ENCODE measurements around the gene PIEZO1. TPM values are rescaled to one million over a fixed set of nuclear protein-coding genes. Genes with fewer than 3 reads are reported as not detected.

PIEZO1 gene
- total and polyA plus RNA-seq, 2 donors from 2014 or later = 103 to 124 TPM

DNA sequence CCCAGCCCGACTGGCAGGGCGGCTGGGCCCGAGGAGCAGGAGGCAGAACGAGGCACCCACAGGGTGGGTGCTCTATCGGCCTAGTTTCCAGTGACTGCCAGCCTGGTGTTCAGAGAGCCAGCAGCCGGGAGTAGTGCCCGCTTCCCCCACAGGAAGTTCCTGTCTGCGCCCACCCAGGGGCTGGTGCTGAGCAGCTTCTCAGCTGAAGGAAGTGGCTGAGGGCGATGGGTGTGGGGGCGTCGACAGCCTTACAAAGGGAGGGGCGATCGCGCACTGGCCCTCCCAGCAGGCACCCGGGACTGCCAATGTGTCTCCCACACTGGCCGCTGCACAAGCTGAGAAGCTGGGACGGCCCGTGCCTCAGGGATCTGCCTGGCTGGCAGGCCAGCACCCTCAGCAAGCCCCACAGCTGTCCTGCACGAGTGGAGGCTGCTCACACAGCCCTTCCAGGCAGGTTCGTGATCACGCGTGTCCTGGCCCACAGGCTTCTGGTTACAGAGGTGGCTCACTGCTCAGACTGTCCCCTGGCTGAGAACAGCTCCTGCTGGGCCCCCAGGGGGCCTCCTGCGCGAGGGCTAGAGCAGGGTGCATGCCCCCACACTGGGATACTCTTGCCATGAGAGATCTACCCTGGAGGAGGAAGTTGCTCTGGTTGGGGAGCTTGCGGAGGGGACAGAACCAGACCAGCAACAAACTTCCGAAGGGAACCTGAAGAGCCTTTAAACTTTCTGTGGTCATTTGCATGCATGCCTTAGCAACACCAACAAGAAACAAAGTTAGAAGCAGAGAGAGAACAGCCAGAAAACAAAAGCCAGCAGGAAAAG is 81.3 kb downstream of the PIEZO1 start:
- intact Hi-C loops (cut with DNase I) = no loop called here
- Histone ChIP-seq H3K36me3 (ENCODE audit: control insufficient read depth in 2 of 3, insufficient read depth in 3 of 3, low read length in 3 of 3) (peaks cover 0 to 4% (median 3%) of the 10 kb centered on the region in 3 donors), H3K9ac (ENCODE audit: low read length in 3 of 3) (no peak overlapping the region), H3K4me3 (ENCODE audit: low read length in 3 of 3) (peak overlapping the region in 1 of 3 donors; percentile 13), H3K9me3 (ENCODE audit: control insufficient read depth in 2 of 3, insufficient read depth in 1 of 3, low read length in 3 of 3) (no peaks in the 10 kb centered on the region), H3K27ac (ENCODE audit: low read depth in 2 of 2, low read length in 2 of 2) (peak overlapping the region; percentile 22 to 59), H3K4me1 (ENCODE audit: control insufficient read depth in 2 of 3, insufficient read depth in 2 of 3, low read depth in 1 of 3, low read length in 3 of 3) (peaks cover 0 to 40% (median 7%) of the 10 kb centered on the region in 3 donors), H3K27me3 (ENCODE audit: control insufficient read depth, insufficient read depth, low read length) (no peaks in the 10 kb centered on the region)
- TF ChIP-seq, protein P1, sequence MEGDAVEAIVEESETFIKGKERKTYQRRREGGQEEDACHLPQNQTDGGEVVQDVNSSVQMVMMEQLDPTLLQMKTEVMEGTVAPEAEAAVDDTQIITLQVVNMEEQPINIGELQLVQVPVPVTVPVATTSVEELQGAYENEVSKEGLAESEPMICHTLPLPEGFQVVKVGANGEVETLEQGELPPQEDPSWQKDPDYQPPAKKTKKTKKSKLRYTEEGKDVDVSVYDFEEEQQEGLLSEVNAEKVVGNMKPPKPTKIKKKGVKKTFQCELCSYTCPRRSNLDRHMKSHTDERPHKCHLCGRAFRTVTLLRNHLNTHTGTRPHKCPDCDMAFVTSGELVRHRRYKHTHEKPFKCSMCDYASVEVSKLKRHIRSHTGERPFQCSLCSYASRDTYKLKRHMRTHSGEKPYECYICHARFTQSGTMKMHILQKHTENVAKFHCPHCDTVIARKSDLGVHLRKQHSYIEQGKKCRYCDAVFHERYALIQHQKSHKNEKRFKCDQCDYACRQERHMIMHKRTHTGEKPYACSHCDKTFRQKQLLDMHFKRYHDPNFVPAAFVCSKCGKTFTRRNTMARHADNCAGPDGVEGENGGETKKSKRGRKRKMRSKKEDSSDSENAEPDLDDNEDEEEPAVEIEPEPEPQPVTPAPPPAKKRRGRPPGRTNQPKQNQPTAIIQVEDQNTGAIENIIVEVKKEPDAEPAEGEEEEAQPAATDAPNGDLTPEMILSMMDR (IDR thresholded peaks at IDR 0.05; ENCODE audit: borderline replicate concordance, extremely low read depth, insufficient read depth) = no peak
- FAIRE-seq (no peak), DNase-seq (no peak)

DNA sequence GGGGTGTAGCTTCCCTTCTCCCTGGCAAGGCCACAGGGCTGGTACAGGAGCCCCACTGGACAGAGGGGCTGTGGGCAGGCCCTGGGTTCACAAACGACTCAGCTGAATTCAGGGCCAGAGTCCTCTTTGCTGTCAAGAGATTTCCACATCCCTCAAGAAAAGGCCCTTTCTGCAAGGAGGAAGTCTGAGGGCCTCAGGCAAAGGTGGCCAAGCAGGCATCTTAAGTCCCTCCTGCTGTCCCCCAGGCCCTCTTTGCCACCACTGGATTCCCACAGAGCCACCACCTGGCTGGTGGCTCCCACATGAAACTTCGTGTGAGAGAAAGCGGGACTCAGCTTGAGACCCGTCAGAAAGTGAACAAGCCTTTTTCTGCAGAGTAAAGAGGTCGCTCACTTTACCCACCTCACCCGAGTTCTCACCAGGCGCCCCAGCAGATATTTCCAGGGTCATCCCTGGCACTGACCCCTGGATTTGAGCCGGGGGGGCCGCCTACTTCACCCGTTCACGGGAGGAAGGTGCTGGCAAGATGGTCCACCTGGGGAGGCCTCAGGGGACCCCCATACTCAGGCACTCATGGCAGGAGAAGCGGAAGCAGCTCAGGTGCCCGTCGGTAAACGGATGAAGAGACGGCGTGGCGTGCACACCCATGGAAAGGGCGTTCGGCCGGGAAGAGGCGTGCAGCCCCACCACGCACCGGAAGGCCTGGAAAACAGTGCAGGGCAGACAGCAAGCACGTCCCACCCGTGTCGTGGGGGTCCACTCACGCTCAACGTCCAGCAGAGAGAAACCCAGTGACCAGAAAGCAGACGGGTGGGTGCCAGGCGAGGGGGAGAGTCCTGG is 82.4 kb downstream of the PIEZO1 start:
- Histone ChIP-seq H3K27ac (ENCODE audit: low read depth in 2 of 2, low read length in 2 of 2) (peak overlapping the region in 1 of 2 donors; percentile 59), H3K36me3 (ENCODE audit: control insufficient read depth in 2 of 3, insufficient read depth in 3 of 3, low read length in 3 of 3) (peaks cover 0 to 4% (median 3%) of the 10 kb centered on the region in 3 donors), H3K9me3 (ENCODE audit: control insufficient read depth in 2 of 3, insufficient read depth in 1 of 3, low read length in 3 of 3) (no peaks in the 10 kb centered on the region), H3K4me3 (ENCODE audit: low read length in 3 of 3) (peak overlapping the region in 1 of 3 donors; percentile 13), H3K9ac (ENCODE audit: low read length in 3 of 3) (no peak overlapping the region), H3K27me3 (ENCODE audit: control insufficient read depth, insufficient read depth, low read length) (no peaks in the 10 kb centered on the region), H3K4me1 (ENCODE audit: control insufficient read depth in 2 of 3, insufficient read depth in 2 of 3, low read depth in 1 of 3, low read length in 3 of 3) (peaks cover 0 to 40% (median 7%) of the 10 kb centered on the region in 3 donors)
- intact Hi-C loops (cut with DNase I) = no loop called here
- FAIRE-seq = no peak
- TF ChIP-seq, protein P1 (IDR thresholded peaks at IDR 0.05; ENCODE audit: borderline replicate concordance, extremely low read depth, insufficient read depth) = no peak
- DNase-seq = no peak

DNA sequence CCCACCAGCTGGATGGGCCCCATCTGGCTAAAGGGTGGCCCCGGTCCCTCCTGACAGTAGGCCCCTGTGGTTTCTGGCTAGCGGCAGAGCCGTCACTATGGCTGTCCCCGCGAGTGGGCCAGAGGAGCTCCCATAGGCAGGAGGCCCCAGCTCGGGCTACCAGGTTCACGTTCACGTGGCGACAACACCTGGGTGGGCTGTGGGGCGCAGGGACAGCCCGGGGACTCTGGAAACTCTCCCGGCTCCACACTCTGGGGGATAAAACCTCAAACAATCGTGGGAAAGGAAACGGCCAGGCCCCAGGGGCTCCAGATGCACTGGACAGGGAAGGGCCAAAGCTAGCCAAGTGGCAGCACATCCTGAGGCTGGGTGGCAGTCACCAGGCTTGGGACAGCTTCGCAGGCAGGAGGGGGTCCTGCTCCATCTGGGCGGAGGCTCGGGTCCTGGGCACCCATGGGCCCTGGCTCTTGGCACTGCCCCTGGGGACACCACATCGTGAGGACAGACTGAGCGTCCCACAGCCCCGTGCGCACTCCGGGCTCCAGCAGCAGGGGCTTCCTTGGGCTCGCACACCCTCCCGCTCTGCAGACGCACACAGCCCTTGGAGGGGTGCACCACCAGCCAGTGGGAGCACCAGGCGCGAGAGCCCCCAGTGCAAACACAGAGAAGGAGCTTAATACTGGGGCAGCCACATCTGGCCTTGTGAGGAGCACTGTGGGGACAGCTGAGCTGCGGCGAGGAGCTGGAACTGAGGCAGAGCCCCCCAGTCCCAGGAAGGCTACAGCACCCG is 83.2 kb downstream of the PIEZO1 start:
- Histone ChIP-seq H3K4me1 (ENCODE audit: control insufficient read depth in 2 of 3, insufficient read depth in 2 of 3, low read depth in 1 of 3, low read length in 3 of 3) (peaks cover 0 to 34% (median 7%) of the 10 kb centered on the region in 3 donors), H3K9ac (ENCODE audit: low read length in 3 of 3) (no peak overlapping the region), H3K4me3 (ENCODE audit: low read length in 3 of 3) (no peak overlapping the region), H3K27me3 (ENCODE audit: control insufficient read depth, insufficient read depth, low read length) (no peaks in the 10 kb centered on the region), H3K9me3 (ENCODE audit: control insufficient read depth in 2 of 3, insufficient read depth in 1 of 3, low read length in 3 of 3) (no peaks in the 10 kb centered on the region), H3K27ac (ENCODE audit: low read depth in 2 of 2, low read length in 2 of 2) (peak overlapping the region in 1 of 2 donors; percentile 65), H3K36me3 (ENCODE audit: control insufficient read depth in 2 of 3, insufficient read depth in 3 of 3, low read length in 3 of 3) (peaks cover 0 to 4% (median 3%) of the 10 kb centered on the region in 3 donors)
- no peak for DNase-seq
- no peak for FAIRE-seq
- TF ChIP-seq, protein P1 (IDR thresholded peaks at IDR 0.05; ENCODE audit: borderline replicate concordance, extremely low read depth, insufficient read depth) = no peak
- intact Hi-C loops (cut with DNase I) = no loop called here

Data from kidney (tissue), 14 donors.